Epithelial cell of esophagus (primary cell): ENCODE data around the gene DNAAF8.

Experiments used
- DNase-seq: peaks from one replicate; pipeline ENCODE4 v3.0.0; 2010; ENCODE audit warnings: low read depth
- H3K4me3 ChIP-seq: 2 replicates; pipeline ENCODE4 v1.5.1; 2011; ENCODE audit warnings: mild to moderate bottlenecking, low read length, control low read depth
- TF ChIP-seq, protein P1 (sequence below): IDR thresholded peaks from 2 replicates; pipeline ENCODE4 v1.5.1; 2011; ENCODE audit warnings: low read depth, mild to moderate bottlenecking, low read length, control low read depth, inconsistent platforms; ENCODE audit not compliant: insufficient read depth; ENCODE audit errors: missing control alignments

The DNAAF8 gene

DNA sequence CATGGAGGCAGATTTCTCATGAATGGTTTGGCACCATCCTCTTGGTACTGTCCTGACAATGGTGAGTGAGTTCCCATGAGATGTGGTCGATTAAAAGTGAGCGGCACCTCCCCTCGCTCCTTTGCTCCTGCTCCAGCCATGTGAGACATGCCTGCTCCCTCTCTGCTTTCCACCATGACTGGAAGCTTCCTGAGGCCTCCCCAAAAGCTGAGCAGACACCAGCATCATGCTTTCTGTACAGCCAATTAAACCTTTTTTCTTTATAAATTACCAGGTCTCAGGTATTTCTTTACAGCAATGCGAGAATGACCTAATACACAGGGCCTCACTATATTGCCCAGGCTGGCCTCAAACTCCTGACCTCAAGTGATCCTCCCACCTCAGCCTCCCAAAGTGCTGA is 20.5 kb downstream of the DNAAF8 start:
- TF ChIP-seq, protein P1, sequence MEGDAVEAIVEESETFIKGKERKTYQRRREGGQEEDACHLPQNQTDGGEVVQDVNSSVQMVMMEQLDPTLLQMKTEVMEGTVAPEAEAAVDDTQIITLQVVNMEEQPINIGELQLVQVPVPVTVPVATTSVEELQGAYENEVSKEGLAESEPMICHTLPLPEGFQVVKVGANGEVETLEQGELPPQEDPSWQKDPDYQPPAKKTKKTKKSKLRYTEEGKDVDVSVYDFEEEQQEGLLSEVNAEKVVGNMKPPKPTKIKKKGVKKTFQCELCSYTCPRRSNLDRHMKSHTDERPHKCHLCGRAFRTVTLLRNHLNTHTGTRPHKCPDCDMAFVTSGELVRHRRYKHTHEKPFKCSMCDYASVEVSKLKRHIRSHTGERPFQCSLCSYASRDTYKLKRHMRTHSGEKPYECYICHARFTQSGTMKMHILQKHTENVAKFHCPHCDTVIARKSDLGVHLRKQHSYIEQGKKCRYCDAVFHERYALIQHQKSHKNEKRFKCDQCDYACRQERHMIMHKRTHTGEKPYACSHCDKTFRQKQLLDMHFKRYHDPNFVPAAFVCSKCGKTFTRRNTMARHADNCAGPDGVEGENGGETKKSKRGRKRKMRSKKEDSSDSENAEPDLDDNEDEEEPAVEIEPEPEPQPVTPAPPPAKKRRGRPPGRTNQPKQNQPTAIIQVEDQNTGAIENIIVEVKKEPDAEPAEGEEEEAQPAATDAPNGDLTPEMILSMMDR = no peak
- no peak overlapping the region for H3K4me3 ChIP-seq
- DNase-seq = no peak

DNA sequence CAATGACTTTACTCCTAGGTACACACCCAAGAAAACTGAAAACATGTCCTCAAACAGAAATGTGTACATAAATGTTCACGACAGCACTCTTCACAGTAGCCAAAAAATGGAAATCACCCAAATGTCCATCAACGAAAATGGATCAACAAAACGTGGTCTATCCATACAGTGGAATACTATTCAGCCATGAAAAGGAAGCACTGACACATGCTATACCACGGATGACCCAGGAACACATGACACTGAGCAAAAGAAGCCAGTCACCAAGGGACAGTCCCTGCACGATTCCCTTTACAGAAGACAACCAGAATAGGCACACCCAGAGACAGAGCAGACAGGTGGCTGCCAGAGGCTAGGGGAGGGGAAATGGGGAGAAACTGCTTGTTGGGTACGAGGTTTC is 21.4 kb downstream of the DNAAF8 start:
- TF ChIP-seq, protein P1 = no peak
- H3K4me3 ChIP-seq = no peak overlapping the region
- DNase-seq = no peak

DNA sequence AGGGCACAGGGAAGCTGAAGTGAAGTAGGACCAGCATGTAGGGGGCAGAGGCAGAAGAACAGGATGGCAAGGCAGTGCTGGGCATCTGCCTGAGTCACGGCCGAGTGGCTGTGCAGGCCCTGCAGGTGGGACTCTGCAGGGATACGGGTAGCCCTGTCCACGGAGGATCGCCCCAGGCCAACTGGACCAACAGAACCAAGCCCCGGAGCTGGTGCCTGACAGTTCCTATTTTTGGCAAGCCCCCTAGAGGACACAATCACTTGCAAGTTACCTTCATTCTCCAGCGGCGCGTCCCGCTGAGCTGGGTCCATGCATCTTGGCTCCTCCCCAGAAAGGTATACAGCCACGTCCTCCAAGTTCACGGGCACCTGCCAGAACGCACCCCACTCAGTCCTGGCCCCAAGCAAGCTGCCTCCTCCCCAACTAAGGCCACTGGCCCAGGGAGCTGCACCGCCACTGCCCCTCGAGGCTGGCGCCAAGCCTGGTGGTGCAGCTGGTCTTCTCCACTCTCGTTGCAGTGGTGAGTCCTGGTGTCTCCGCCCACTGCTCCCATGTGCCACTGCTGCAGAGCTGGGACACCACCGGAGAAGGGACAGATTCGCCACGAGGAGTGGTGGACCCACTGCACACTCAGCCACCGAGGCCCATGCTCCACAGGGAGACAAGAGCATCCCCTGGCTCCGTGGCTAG is 26.0 kb downstream of the DNAAF8 start:
- no peak overlapping the region for H3K4me3 ChIP-seq
- TF ChIP-seq, protein P1 = no peak
- DNase-seq = no peak

DNA sequence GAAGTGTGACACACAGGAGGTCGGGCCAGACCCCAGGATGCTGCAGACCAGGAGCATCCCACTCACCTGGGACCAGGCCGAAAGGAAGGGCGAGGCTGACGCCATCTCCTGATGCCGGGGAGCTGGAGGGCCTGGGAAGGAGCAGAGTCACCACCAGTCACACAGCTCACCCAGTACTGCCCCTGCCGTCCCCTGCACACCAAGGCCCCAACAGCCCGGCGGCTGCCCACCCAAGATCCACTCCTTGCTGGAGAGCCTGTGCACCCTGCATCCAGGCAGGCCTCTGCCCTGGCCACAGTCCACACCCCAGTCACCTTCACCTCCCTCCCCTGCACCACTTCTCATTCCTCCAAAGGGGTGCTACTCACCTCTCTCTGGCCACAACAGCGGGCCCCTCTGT is 27.9 kb downstream of the DNAAF8 start:
- TF ChIP-seq, protein P1 = no peak
- DNase-seq = no peak
- H3K4me3 ChIP-seq = no peak overlapping the region

DNA sequence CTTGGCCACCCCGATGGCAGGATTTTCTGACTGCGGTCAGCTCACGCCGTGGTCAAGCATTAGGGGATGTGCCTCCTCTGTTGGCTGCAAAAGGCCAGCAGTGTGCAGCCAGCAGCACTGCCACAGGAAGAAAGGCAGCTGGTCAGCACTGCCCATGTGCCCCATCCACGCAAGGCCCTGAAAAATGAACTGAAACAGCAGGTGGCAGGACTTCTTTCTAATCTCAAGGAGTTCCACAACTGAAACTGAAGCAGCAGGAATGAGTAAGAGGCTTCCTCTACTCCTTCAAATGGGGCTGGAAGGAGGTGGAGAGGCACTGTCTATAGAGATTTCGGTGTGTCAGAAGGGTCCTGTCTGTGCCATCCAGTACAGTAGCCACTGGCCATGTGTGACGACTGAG is 29.5 kb downstream of the DNAAF8 start:
- DNase-seq = no peak
- no peak overlapping the region for H3K4me3 ChIP-seq
- TF ChIP-seq, protein P1 = no peak

DNA sequence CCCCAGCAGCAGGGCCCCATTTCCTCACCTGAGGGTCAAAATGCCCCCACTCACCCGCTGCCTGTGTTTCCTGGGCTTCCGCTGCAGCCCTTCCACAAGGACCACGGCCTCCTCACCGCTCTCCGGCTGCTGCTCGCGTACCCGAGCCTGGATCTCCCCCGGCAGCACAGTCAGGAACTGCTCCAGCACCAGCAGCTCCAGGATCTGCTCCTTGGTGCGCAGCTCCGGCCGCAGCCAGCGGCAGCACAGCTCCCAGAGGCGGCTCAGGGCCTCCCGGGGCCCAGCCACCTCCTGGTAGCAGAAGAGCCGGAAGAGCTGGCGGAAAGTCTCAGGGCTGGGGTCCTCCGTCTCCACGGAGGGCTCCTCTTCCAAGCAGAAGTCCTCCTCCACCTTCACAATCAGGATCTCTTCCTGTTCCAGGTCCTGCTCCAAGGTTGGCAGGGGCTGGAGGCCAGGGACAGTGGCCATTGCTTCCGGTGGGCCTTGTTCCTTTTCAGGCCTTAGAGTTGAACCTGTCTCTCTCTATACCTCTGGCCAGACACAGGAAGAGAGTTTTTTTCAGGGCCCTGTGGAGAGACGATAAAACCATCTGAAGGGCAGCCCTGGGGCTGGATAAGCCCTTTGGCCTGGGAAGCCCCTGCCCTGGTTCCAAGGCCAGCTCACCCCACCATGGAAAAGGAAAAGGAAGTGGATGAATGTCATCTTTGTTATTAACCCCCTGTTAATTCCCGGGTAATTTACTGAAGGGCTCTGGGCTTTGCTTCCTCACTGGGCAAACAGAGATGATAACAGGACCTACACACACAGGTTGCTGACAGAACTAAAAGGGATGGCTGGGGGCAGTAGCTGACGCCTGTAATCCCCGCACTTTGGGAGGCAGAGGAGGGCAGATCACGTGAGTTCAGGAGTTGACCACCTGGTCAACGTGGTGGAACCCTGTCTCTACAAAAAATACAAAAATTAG is 31.5 kb downstream of the DNAAF8 start:
- TF ChIP-seq, protein P1 = no peak
- DNase-seq = no peak

More for the DNA sequence above, 31.5 kb downstream of the DNAAF8 start:
- peak overlapping the region; percentile 86 for H3K4me3 ChIP-seq
